Activated effector memory CD4-positive, alpha-beta T cell treated with Interleukin-2 at 50 U/mL for 16 hours (primary cell): ENCODE data around the gene SMC1B.
"Not testable (repeated sequence)": the region's sequence is repeated elsewhere in the genome, so short reads cannot be mapped to it uniquely, and the experiment has no call there.

Experiments
- DNase-seq: peaks from one replicate; pipeline ENCODE4 v3.0.0-alpha.2; 2020

Gene SMC1B, protein sequence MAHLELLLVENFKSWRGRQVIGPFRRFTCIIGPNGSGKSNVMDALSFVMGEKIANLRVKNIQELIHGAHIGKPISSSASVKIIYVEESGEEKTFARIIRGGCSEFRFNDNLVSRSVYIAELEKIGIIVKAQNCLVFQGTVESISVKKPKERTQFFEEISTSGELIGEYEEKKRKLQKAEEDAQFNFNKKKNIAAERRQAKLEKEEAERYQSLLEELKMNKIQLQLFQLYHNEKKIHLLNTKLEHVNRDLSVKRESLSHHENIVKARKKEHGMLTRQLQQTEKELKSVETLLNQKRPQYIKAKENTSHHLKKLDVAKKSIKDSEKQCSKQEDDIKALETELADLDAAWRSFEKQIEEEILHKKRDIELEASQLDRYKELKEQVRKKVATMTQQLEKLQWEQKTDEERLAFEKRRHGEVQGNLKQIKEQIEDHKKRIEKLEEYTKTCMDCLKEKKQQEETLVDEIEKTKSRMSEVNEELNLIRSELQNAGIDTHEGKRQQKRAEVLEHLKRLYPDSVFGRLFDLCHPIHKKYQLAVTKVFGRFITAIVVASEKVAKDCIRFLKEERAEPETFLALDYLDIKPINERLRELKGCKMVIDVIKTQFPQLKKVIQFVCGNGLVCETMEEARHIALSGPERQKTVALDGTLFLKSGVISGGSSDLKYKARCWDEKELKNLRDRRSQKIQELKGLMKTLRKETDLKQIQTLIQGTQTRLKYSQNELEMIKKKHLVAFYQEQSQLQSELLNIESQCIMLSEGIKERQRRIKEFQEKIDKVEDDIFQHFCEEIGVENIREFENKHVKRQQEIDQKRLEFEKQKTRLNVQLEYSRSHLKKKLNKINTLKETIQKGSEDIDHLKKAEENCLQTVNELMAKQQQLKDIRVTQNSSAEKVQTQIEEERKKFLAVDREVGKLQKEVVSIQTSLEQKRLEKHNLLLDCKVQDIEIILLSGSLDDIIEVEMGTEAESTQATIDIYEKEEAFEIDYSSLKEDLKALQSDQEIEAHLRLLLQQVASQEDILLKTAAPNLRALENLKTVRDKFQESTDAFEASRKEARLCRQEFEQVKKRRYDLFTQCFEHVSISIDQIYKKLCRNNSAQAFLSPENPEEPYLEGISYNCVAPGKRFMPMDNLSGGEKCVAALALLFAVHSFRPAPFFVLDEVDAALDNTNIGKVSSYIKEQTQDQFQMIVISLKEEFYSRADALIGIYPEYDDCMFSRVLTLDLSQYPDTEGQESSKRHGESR

DNA sequence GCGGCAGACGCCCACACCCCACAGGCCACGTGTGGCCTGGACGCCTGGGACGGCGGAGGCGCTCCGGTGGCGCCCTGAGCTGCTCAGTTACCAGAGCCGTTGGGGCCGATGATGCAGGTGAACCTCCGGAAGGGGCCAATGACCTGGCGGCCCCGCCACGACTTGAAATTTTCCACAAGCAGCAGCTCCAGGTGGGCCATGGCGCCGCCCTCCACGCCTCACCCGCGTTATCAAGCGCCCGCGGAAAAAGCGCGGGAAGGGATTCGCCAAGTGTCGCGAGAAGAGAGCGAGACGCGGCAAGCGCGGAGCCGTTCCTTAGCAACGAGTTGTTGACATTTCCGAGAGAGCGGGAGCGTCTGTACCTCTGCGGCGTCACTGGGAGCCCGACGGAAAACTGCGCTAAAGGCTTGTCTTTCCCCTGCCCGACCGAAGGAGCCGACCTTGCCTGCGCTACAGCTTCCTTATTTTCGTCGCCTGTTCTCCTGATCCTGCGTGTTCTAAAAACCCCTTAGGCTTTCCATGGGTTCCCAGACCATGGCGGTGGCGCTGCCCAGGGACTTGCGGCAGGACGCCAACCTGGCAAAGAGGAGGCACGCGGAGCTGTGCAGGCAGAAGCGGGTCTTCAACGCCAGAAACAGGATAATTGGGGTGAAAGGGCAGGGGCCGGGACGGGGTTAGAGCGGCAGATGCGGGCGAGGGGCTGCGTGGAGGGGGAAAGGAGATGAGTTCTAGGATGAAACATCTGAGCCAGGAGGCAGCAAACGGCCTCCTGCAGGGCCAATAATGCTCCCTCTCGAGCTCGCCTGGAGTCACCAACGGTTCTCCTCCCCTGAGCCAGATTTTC is at the start of gene SMC1B, which contains the start of gene RIBC2:
Gene SMC1B, minus strand, starts transcription at position 232 of the 844 bp plus-strand sequence. Its CDS starts 32 bp downstream, at position 200.
Gene RIBC2, plus strand, starts transcription at position 326 of the 844 bp plus-strand sequence. Its CDS starts 194 bp downstream, at position 520.
- DNase-seq: peak; percentile 63

DNA sequence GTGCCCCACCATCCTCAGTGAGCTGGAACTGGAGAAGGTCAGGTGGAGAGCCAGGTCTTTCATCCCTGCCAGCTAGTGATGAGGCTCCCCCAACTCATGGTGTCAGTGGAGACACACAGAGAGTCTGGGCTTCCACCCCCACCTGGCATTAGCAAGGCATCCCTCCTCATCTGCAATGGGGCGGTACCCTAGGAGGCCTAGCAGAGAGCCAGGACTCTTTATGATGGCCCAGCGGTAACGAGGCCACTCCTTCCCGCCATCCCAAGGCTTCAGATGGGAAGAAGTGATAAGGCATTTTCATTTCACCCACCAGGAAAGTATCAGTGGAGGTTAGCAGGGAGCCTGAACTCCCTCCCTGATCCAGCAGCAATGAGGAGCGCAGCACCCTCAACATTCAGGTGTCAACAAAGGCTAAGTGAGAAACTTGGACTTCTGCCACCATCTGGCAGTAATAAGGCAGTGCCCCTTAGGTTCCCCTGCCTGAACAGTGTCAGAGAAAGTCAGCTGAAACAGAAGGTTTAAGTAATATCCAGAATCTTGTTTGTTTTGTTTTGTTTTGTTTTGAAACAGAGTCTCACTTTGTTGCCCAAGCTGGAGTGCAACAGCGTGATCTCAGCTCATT is 48.7 kb upstream of the SMC1B start:
- DNase-seq: no peak

DNA sequence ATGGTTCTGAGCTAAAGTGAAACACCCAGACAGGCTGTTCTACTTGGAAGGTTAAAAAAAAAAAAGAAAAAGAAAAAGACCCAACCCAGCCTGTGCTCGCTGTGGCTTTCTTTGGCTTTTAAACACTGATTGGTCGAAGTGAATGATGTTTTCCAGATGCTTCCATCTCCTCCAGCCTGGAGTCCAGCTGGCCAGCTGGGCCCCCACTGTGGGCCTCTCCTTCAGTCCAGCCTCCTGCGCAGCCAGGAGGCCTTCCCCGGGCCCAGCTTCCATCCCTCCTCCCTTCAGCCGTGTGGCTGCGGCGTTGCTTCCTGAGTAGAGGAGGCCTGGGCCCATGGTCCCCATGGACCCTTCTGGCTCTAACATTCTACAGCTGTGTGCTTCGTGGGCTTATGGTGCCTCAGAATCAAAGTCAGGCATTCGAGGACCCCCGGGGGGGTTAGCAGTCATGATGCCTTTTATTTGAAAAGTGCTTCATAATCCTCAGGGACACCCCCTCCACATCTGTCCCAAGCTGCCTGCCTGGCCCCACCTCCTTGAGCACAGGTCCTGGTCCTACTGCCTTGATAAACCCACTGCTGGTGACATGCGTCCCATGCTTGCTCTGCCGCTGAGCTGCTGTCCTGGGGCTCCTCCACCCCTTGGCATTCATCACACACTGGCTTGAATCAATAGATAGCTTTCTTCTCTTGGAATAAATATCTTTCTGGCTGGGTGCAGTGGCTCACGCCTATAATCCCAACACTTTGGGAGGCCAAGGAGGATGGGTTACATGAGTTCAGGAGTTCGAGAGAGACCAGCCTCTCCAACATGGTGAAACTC is 47.1 kb upstream of the SMC1B start:
- DNase-seq: no peak

DNA sequence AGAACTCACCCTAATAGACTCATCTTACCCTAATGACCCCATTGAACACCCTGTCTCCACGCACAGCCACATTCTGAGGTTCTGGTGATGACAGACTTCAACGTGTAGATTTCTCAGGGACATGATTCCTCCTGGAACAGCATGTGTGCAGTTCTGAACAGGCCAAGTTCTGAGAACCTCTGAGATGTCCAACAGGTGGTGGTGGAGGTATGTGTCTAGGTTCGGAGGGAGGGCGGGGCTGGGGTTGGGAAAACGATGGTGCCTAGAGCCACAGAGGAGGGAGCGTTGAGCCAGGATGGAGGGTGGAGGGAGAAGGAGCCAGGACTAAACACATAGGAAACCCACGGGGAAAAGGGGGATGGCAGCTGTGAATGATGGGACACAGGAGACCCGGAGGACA is 45.8 kb upstream of the SMC1B start:
- no peak for DNase-seq

DNA sequence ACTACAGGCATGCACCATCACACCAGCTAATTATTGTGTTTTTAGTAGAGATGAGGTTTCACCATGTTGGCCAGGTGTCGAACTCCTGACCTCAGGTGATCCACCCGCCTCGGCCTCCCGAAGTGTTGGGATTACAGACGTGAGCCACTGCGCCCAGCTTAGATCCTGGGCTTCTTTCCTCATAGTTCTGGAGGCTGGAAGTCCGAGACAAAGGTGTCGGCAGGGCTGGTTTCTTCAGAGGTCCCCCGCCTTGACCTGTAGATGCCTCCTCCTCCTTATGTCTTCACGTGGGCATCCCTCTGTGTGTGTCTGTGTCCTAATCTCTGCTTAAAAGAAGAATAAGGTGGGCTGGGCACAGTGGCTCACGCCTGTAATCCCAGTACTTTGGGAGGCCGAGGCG is 45.1 kb upstream of the SMC1B start:
- no peak for DNase-seq

DNA sequence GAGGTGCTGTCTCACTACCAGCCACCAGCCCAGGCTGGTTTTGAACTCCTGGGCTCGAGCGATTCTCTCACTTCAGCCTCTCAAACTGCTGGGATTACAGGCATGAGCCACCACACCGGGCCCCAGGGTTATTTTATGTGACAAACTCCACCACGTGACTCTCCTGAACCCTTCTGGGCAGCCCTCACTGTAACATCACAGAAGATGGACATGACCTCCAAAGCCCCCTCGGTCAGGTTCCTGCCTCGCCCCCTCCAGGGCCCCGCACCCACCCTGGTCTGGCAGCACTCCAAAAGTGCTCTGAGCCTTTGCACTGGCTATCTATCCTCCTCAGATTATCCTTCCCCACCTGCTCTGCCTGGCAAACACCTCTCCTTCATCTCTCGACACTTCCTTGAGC is 43.4 kb upstream of the SMC1B start:
- DNase-seq: no peak

DNA sequence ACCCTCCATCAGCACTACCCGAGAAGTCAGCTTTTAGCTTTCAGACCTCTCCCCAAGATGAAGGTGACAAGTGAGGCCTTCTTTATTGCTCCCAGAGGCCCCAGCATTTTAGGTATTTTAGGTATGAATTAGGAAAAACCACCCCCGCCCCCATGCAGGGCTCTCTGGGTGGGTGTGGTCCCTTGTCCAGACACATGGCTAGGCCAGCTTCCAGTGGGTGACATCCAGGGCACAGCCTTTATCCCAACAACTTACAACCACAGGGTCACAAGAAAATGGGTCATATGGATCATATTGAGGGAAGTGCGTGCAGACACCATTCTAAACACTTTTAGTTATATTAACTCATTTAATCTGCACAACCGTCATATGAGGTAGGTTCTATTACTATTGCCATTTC is 42.2 kb upstream of the SMC1B start:
- no peak for DNase-seq

DNA sequence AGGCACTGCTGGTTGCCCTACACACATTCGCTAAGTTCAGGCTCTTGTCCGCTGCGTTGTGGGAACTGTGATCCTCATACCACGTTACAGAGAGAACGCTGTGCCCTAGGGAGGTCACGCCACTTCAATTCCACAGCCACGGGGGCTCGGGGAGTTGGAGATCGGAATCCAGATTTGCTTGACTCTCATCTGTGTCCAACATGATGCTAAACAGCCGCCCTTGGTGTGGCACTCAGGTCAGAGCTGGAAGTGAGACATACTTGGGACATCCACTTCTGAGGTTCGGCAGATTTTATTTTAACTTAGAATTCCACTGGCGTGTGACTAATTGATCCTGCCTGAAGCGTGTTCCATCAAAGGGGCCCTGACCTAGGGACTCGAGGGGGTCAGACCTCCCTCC is 41.8 kb upstream of the SMC1B start:
- no peak for DNase-seq

DNA sequence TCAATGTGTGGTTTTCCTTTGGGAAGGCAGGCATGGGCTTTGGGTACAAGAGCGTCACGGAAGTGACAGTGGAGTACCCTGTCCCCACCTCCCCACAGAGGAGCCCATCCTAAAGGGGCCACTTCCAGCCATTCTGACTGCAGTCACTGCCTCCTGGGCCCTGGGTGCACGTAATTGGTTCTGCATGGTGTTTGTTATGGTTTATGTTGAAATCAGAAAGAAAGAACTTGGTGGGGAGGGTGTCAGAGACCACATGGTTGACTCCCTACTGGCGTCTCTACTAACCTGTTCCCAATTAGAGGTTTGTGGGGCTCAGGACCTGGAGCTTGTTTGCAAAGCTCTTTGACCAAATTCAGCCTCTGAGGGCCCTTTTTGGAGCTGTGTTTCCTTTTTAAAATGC is 40.9 kb upstream of the SMC1B start:
- no peak for DNase-seq

DNA sequence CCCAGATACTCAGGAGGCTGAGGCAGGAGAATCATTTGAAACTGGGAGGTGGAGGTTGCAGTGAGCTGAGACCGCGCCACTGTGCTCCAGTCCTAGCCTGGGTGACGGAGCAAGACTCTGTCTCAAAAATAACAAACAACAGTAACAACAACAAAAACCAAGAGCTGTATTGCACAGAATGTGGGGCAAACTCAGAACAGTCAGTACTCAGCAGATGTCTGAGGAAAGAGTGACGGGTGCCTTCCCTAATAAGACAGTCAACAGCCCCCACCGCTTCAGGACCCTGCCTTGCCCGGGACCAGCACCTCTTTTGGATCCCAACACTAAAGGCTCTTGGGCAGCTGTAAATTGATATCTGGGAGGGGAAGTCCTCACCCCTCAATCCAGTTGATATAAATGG is 40.4 kb upstream of the SMC1B start:
- no peak for DNase-seq

DNA sequence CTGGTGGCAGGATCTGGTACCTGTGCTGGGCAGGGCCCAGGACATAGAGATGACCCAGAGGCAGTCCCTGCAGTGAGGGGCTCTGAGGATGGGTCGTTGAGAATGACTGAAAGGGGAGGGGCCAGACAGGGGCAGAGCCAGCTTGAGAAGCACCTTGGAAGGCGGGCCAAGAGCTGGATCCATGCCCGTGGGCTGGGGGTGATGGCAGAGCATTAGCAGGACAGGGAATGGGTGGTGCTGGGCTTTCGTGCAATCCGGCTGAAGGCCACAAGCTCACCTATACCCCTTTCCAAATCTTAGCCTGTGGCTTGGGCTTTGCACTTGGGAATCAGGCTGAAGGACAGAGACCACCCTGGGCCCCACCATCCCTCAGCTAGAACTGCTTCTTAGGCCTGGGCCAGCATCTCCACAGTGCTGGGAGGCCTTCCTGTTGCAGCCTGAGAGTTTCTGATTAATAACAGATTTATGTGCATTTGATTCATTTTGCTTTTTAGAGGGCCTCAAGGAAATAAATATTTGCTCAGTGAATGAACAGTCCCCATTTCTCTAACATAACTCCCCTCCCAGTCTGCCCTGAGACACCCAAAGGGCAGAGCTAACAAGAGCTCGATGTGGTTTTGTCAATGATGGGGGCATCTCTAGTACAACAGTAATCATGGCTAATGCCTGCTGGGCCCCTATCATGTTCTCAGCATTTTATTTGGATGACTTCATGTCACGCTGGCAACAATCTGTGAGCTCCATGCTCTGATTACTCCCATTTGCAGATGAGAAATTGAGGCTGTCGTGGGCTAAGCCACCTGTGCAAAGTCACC is 39.4 kb upstream of the SMC1B start:
- DNase-seq: no peak

DNA sequence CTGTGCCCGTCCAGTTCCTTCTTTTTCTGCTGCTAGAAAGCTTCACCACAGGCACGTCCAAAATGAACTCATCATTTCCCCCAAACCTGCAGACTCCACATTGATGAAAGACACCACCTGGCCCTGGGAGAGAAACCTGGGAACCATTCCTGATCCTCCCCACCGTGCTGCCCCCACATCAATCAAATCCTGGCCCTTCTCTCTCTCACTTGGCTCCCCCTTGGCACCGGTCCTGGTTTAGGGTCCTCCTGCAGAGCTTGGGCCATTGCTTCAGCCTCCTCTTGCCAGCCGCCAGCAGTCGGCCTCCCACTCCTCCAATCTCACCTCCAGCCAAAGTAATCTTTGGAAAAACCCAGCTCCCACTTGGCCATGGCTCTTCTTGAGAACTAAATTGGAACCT is 38.6 kb upstream of the SMC1B start:
- no peak for DNase-seq

DNA sequence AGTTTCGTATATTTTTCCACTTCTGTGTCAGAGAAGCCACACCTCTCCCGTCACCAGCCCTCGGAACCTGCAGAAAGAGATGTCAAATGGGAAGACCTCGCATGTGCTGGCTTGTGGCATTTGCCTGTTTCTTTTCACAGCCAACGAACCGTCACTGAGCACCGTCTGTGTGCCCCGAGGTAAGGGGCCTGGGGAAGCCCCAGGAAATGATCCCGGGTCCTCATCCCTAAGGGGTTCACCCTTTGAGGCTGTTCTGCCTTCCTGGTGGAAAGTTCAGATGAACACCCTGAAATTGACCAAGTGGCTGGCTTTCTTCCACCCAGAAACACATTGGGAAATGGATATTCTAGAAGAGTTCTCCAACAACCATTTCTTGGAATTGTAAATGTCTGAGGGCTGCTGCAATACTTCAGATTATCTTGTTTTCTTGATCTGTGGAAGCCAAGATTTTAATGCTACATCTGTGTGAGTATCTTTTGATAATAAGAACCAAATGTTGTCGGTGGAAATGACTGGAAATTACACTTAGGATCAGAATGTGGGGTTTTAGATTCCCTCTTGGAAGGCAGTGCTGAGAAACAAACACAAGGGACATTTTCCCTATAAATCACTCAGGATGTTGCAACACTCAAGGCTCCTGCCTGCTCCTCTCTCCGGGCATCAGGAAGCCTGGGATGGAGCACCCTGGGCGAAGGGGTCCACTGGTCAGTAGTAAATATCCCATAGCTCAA is 37.7 kb upstream of the SMC1B start:
- no peak for DNase-seq

DNA sequence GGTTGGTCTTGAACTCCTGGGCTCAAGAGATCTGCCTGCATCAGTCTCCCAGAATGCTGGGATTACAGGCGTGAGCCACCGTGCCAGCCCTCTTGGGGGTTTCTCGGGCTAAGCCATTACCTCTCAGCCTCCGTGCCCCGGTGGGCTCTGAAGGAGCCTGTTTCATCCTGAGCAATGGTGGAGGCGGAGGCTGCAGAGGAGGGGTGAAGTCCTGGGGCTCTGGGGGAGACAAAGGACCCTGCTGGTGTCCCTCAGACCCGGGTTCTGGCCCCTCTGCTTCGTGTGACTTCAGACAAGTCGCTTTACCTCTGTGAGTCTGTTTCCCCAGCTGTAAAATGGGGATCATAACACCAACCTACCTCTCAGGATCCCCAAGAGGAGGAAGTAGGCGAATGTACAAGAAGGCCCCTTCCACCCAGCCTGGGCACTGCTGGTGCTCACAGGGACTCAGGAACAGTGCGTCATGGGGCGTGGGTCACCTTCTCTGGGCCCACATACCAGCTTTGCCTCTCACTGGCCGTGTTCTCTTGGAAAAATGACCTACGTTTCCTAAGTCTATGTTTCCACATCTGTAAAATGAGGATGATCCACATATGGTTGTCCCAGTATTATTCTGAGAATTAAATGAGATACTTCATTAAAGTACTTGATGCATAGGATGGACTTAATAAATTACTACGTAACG is 36.8 kb upstream of the SMC1B start:
- DNase-seq: no peak

DNA sequence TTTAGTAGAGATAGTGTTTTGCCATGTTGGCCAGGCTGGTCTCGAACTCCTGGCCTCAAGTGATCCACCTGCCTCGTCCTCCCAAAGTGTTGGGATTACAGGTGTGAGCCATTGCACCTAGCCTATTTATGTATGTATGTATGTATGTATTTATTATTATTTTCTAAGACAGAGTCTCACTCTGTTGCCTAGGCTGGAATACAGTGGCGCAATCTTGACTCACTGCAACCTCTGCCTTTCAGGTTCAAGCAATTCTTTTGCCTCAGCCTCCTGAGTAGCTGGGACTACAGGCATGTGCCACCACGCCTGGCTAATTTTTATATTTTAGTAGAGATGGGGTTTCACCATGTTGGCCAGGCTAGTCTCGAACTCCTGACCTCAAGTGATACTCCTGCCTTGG is 36.0 kb upstream of the SMC1B start:
- not testable (repeated sequence) for DNase-seq

DNA sequence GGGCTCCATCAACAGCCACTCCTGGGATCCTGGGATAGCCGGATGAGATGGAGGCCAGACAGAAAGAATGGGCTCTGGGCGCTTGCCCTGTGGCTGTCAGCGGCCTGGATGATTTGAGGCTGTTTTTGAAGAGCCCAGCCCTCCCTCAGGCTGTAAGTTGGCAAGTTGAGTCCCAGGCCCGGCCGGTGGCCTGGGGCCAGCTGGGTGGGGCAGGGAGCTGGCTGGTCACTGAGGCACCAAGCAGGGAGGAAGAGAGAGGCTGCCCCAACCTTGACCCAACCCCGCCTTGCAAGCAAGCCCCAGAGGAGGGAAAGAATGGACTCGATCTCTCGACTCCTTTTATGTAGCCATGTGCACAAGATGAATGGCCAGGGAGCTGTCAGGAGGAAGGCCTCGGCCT is 35.0 kb upstream of the SMC1B start:
- no peak for DNase-seq

DNA sequence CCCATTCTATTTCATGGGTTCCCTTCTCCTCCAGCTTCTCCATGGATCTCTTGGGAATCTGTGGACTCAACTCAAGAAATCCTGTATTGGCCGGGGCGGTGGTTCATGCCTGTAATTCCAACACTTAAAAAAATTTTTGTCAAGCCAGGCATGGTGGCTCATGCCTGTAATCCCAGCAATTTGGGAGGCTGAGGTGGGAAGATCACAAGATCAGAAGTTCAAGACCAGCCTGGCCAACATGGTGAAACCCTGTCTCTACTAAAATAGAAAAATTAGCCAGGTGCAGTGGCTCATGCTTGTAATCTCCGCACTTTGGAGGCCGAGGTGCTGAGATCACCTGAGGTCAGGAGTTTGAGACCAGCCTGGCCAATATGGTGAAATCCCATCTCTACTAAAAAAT is 34.2 kb upstream of the SMC1B start:
- DNase-seq: not testable (repeated sequence)

DNA sequence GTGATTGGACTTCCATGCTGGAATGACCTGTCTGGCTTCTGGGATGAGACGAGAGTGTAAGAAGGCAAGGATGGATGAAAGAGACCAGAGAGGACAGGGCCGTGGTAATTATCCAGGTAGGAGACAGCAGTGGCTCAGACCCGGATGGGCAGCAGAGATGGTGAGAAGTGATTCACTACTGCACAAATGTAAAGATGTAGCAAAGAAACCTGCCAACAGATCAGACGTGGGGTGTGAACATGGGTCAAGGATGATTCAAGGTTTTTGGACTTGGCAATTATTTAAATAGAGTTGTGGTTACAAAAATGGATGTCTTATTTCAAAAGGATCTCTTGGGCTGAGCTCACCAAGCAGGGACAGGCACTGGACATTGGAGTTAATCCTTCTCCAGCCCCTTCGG is 32.8 kb upstream of the SMC1B start:
- DNase-seq: no peak
